ENCODE measurements around the gene CKB. TPM values are rescaled to one million over a fixed set of nuclear protein-coding genes. Genes with fewer than 3 reads are reported as not detected.

Gene CKB
- total and polyA plus RNA-seq, 4 donors: 46.6 to 109 (median 84.7) TPM

DNA sequence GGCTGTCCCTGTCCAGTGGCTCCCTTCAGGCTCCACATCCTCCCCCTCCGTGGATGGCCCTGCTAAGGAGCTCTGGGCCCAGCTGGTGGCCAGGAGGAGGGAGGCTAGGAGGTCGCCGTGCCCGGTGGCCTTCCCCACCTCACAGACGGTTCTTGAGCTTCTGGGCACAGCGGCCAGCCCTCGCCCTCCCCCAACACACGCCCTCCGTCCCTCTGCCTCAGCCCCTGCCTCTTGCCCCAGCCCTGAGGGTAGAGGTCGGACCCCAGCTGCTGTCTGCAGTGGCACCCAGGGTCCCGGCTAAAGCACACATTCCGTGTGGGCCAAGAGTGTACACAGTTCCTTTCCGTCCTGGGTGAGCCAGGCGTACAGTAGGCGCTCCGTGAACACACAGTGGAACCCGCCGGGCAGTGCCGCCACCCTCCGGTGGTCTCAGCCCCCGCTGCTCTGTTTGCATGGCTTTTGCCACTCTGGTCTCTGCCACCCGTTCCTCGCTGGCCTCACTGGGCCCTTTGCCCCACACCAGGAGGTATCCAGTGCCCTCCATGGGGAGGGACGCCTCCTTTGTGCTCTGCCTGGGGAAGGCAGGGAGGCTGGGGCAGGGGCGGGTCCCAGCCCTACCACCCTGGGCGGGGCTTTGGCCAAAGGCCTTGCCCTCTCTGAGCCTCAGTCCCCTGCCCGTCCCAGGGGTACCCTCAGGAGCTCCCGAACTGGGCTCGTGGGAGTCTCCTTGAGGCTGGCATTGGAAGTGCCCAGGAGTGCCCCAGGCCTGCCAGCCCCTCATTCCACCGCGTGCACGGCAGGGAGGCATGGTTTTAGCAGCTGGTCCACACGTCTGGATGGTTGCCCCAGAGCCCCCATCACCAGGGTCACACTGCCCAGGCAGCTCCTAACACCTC lies 19.3 kb upstream of the CKB start:
- ATAC-seq (ENCODE audit: low FRiP score) (no peak), DNase-seq (peak in 1 of 2 donors; percentile 53)
- Histone ChIP-seq H3K27ac (ENCODE audit: low read depth in 1 of 2, low read length in 2 of 2) (peak overlapping the region; percentile 3 to 45), H3K27me3 (ENCODE audit: control insufficient read depth in 1 of 2, insufficient read depth in 2 of 2, low read length in 1 of 2) (no peaks in the 10 kb centered on the region), H3K36me3 (ENCODE audit: control insufficient read depth in 1 of 2, insufficient read depth in 2 of 2, low read length in 1 of 2) (no peaks in the 10 kb centered on the region), H3K9me3 (ENCODE audit: control insufficient read depth, low read length) (no peaks in the 10 kb centered on the region), H3K4me1 (ENCODE audit: control insufficient read depth in 1 of 2, insufficient read depth in 2 of 2, low read length in 2 of 2) (no peaks in the 10 kb centered on the region), H3K4me3 (ENCODE audit: low read length in 2 of 2) (no peak overlapping the region)
- intact Hi-C loops (cut with DNase I): no loop called here
- 56 to 63% methylated on average over 28 to 33 of the region's 33 CpGs for WGBS, 2 donors

DNA sequence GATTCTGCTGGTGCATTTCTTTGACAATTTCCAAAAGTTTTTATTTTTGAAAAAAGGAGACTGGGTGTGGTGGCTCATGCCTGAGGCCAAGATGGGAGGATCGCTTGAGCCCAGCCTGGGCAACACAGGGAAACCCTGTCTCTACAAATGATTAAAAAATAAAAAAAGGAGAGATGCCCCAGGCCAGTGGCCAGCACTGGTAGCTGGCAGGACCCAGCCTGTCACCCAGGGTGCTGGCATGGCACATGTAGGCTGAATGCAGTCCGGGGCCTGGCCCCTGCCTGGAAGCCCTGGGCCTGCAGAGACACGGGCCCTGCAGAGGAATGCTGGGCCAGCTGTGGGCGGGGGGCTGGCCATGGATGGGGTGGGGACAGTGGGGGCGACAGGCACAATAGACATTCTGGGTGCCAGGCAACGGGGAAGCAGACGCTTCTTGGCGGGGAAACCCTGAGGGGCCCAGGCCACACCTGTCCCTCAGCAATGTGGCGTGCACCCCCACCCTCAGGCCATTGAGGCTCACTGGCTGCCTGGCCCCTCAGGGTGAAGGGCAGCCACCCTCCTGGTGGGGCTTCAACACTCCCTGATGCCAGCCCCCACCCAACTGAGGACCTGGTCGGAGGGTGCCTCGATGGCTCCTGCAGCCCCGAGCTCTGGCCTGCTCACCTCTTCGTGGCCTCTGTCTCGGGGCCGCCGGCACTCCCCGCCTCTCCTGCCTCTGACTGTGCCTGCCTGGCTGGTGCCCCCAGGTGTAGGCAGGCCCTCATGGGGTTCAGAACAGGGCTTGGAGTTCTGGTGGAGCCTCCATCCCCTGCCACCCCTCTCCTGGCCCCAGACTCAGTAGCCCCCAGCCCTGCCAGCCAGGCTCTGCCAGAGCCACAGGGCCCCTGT lies 18.4 kb upstream of the CKB start:
- Histone ChIP-seq H3K9me3 (ENCODE audit: control insufficient read depth, low read length) (no peaks in the 10 kb centered on the region), H3K4me1 (ENCODE audit: control insufficient read depth in 1 of 2, insufficient read depth in 2 of 2, low read length in 2 of 2) (no peaks in the 10 kb centered on the region), H3K36me3 (ENCODE audit: control insufficient read depth in 1 of 2, insufficient read depth in 2 of 2, low read length in 1 of 2) (no peaks in the 10 kb centered on the region), H3K27me3 (ENCODE audit: control insufficient read depth in 1 of 2, insufficient read depth in 2 of 2, low read length in 1 of 2) (no peaks in the 10 kb centered on the region), H3K4me3 (ENCODE audit: low read length in 2 of 2) (no peak overlapping the region), H3K27ac (ENCODE audit: low read depth in 1 of 2, low read length in 2 of 2) (peak overlapping the region; percentile 3 to 33)
- 48 to 53% methylated on average over 17 of the region's 17 CpGs for WGBS, 2 donors
- intact Hi-C loops (cut with DNase I): no loop called here
- DNase-seq (no peak), ATAC-seq (ENCODE audit: low FRiP score) (no peak)

DNA sequence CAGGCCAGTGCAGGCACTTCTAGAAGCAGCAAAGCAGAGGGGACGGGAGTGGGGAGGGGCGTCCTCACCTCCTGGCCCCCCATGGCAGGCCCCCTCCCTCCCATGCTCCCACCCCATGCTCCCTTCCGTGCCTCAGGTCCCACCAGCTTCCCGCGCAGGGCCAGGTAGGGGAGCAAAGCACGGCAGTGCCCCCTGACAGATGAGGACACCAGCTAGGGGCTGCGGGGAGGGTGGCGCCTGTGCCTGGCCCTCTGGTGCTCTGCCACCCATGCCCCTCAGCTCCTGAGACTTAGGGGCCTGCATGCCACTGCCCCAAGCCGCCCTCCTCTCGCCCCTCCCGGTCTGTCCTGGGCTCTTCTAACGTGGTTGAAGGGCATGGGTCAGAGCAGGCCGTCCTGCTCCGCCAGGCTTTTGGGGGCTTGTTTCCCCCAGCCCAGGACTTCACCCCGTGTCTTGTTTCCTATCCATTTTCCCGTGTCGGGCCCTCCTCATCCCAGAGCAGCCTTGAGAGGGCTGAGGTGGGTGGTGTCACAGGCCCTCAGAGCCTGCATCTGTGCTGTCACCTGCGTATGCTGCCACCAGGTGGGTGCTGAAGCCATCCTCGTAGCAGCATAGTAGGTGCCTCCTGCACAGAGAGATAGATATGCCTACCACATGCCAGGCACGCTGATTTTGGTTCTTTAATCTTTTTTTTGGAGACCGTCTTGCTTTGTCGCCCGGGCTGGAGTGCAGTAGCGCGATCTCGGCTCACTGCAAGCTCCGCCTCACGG lies 16.6 kb upstream of the CKB start:
- DNase-seq (peak in 1 of 2 donors; percentile 45), ATAC-seq (ENCODE audit: low FRiP score) (no peak)
- 78 to 81% methylated on average over 26 to 28 of the region's 28 CpGs for WGBS, 2 donors
- H3K9me3 ChIP-seq (ENCODE audit: control insufficient read depth, low read length): no peaks in the 10 kb centered on the region
- no peaks in the 10 kb centered on the region for H3K27me3 ChIP-seq (ENCODE audit: control insufficient read depth in 1 of 2, insufficient read depth in 2 of 2, low read length in 1 of 2)
- no peaks in the 10 kb centered on the region for H3K36me3 ChIP-seq (ENCODE audit: control insufficient read depth in 1 of 2, insufficient read depth in 2 of 2, low read length in 1 of 2)
- no peak overlapping the region for H3K4me3 ChIP-seq (ENCODE audit: low read length in 2 of 2)
- H3K4me1 ChIP-seq (ENCODE audit: control insufficient read depth in 1 of 2, insufficient read depth in 2 of 2, low read length in 2 of 2): no peaks in the 10 kb centered on the region
- peak overlapping the region in 1 of 2 donors; percentile 28 for H3K27ac ChIP-seq (ENCODE audit: low read depth in 1 of 2, low read length in 2 of 2)
- intact Hi-C loops (cut with DNase I): no loop called here

DNA sequence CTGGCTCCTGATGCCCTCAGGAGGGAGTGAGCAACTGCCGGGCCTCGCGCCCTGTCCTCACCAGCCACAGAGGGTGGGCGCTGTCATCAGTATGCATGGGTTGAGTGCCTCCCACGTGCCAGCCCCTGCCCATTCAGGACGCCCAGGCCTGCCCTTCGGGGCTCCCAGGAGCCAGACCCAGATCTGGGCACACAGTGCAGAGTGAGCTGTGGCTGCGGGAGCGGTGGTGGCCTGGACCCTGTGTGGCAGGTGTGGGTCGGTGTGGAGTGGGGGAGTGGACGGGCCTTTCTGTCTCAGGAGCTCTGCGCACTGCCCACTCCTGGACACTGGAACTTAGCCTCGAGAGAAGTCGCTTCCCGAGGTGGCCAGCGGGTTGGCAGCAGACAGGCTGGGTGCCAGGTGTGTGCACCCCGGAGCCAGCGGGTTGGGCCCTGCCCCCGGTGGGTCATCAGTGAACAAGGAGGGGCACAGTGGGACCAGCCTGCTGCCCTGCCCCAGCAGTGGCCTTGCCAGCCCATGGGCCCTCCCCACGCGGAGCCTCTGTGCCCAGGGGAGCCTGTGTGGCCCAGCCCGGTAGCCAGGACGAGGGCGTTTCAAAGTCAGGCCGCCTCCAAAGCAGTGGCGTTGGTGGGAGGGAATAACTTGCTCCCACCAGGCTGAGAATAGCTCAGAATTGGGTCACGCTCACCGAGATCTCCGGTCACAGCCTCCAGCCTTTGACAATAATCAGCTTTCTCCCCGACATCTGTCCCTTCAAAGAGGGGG lies 15.8 kb upstream of the CKB start:
- no peak overlapping the region for H3K4me3 ChIP-seq (ENCODE audit: low read length in 2 of 2)
- ATAC-seq (ENCODE audit: low FRiP score) (no peak), DNase-seq (peak in 1 of 2 donors; percentile 58)
- no peaks in the 10 kb centered on the region for H3K9me3 ChIP-seq (ENCODE audit: control insufficient read depth, low read length)
- intact Hi-C loops (cut with DNase I): no loop called here
- H3K27me3 ChIP-seq (ENCODE audit: control insufficient read depth in 1 of 2, insufficient read depth in 2 of 2, low read length in 1 of 2): no peaks in the 10 kb centered on the region
- H3K27ac ChIP-seq (ENCODE audit: low read depth in 1 of 2, low read length in 2 of 2): peak overlapping the region in 1 of 2 donors; percentile 28
- 23 to 32% methylated on average over 23 to 30 of the region's 30 CpGs for WGBS, 2 donors
- H3K4me1 ChIP-seq (ENCODE audit: control insufficient read depth in 1 of 2, insufficient read depth in 2 of 2, low read length in 2 of 2): no peaks in the 10 kb centered on the region
- H3K36me3 ChIP-seq (ENCODE audit: control insufficient read depth in 1 of 2, insufficient read depth in 2 of 2, low read length in 1 of 2): no peaks in the 10 kb centered on the region

DNA sequence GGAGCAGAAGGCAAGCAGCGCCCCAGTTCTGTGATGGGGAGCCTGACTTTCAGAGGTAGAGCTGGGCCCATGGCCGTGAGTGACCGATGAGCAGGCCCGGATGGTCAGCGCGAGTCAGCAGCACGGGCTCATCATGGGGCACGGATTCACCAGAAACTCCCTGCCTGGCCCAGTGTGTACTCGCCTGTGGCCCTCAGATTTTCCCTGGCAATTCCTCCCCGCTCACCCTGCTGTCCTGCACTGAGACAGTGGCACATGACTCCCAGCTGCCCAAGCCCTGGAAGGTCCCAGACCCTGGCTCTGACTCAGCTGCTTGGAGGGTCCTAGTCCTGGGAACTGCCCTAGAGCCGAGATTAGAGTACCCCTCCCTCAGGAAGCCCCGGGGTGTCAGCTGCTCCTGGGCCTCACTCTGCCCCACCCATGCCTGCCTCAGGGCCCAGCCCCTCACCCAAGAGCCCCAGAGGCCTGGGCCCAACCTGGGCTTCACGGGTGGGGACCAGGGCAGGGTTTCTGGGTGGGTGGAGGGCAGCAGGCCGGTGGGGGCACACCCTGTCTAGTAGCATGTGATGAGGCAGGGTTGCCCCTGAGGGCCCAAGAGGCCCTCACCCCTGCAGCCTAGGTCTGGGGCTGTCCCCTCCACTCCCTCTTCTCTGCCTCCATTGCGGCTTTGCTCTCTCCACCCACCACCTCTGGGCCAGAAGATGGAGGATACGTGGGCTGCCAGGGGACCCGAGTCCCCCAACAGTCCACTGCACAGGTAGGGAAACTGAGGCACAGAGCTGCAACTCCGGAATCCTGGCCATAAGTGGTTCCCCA lies 14.8 kb upstream of the CKB start:
- ATAC-seq (ENCODE audit: low FRiP score) (no peak), DNase-seq (peak in 1 of 2 donors; percentile 30)
- H3K9me3 ChIP-seq (ENCODE audit: control insufficient read depth, low read length): no peaks in the 10 kb centered on the region
- intact Hi-C loops (cut with DNase I): no loop called here
- WGBS, 2 donors: 75 to 79% methylated on average over 17 to 18 of the region's 18 CpGs
- no peak overlapping the region for H3K27ac ChIP-seq (ENCODE audit: low read depth in 1 of 2, low read length in 2 of 2)
- H3K4me3 ChIP-seq (ENCODE audit: low read length in 2 of 2): no peak overlapping the region
- no peaks in the 10 kb centered on the region for H3K4me1 ChIP-seq (ENCODE audit: control insufficient read depth in 1 of 2, insufficient read depth in 2 of 2, low read length in 2 of 2)
- no peaks in the 10 kb centered on the region for H3K27me3 ChIP-seq (ENCODE audit: control insufficient read depth in 1 of 2, insufficient read depth in 2 of 2, low read length in 1 of 2)
- no peaks in the 10 kb centered on the region for H3K36me3 ChIP-seq (ENCODE audit: control insufficient read depth in 1 of 2, insufficient read depth in 2 of 2, low read length in 1 of 2)

DNA sequence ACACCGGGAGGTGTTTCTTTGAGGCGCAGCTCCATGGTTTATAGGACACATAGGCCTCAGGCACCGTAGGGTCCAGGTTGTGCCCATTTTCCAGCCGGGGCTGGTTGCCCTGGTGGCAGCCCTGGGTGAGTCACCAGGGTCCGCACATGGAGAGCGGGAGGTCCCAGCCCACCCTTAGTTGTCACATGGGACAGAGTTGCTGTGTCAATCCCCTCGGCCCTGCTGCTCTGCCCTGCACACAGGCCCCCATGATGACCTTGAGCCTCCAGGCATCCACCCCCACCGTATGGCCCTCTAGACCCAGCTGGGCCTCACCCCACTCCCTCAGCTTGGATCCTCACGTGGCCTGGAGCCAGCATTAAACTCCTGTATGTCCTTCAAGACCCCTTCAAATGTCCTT lies 14.1 kb upstream of the CKB start:
- H3K9me3 ChIP-seq (ENCODE audit: control insufficient read depth, low read length): no peaks in the 10 kb centered on the region
- intact Hi-C loops (cut with DNase I): no loop called here
- peak in 1 of 2 donors; percentile 42 for DNase-seq
- no peak overlapping the region for H3K27ac ChIP-seq (ENCODE audit: low read depth in 1 of 2, low read length in 2 of 2)
- ATAC-seq (ENCODE audit: low FRiP score): no peak
- H3K4me1 ChIP-seq (ENCODE audit: control insufficient read depth in 1 of 2, insufficient read depth in 2 of 2, low read length in 2 of 2): no peaks in the 10 kb centered on the region
- WGBS, 2 donors: 72 to 76% methylated on average over 9 of the region's 9 CpGs
- H3K36me3 ChIP-seq (ENCODE audit: control insufficient read depth in 1 of 2, insufficient read depth in 2 of 2, low read length in 1 of 2): no peaks in the 10 kb centered on the region
- H3K4me3 ChIP-seq (ENCODE audit: low read length in 2 of 2): no peak overlapping the region
- H3K27me3 ChIP-seq (ENCODE audit: control insufficient read depth in 1 of 2, insufficient read depth in 2 of 2, low read length in 1 of 2): no peaks in the 10 kb centered on the region

DNA sequence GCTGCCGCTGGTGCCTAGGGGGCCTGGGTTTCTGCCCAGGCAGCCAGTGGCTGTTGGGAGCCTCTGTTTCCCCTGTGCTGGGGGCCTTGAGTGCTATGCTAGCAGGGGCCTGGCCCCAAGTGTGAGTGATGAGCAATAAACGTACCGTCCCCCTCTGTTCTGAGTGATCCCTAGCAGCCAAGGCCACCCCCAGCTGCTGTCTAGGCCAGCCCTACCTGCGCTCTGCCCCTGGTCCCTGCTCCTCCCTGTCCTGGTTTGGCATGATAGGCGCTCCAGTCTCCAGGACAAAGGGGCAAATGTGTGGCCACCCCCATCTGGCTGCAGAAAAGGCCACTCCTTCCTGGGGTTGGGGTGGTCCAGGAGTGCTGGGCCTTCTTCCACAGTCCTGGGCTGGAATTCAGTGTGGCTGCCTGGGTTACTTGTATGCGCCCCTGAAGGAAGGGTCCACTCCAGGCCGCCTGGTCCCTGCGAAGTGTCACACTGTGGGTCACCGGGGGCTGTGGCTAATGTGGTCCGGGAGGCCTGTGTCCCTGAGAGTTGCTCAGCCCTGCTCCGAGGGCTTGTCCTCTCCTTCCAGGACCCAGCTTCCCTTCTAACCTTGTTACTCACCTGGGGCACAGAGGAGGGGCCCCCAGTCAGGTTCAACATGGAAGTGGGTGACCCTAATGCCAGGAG lies 13.4 kb upstream of the CKB start:
- no peaks in the 10 kb centered on the region for H3K27me3 ChIP-seq (ENCODE audit: control insufficient read depth in 1 of 2, insufficient read depth in 2 of 2, low read length in 1 of 2)
- 82 to 92% methylated on average over 11 of the region's 11 CpGs for WGBS, 2 donors
- H3K27ac ChIP-seq (ENCODE audit: low read depth in 1 of 2, low read length in 2 of 2): no peak overlapping the region
- no peaks in the 10 kb centered on the region for H3K36me3 ChIP-seq (ENCODE audit: control insufficient read depth in 1 of 2, insufficient read depth in 2 of 2, low read length in 1 of 2)
- H3K9me3 ChIP-seq (ENCODE audit: control insufficient read depth, low read length): no peaks in the 10 kb centered on the region
- DNase-seq: peak in 1 of 2 donors; percentile 38
- H3K4me1 ChIP-seq (ENCODE audit: control insufficient read depth in 1 of 2, insufficient read depth in 2 of 2, low read length in 2 of 2): no peaks in the 10 kb centered on the region
- ATAC-seq (ENCODE audit: low FRiP score): no peak
- intact Hi-C loops (cut with DNase I): no loop called here
- no peak overlapping the region for H3K4me3 ChIP-seq (ENCODE audit: low read length in 2 of 2)
